Activated CD4-positive, alpha-beta memory T cell treated with anti-CD3 and anti-CD28 coated beads, Interleukin-2, amount 10 ng/mL, durations not matched to agents 7 days and 5 days (primary cell): ENCODE measurements around the gene IL31. TPM values are rescaled to one million over a fixed set of nuclear protein-coding genes. Genes with fewer than 3 reads are reported as not detected.

ENCODE experiments used
- CTCF ChIA-PET: fragments of 350-600 bp; sonication (Branson Sonifier 250); formaldehyde crosslinking; loops from one replicate; lab custom pipeline; 2021; ENCODE audit warnings: antibody characterized with exemption, inconsistent platforms; lab: Charles Lee
- POLR2A ChIA-PET: fragments of 350-600 bp; sonication (Branson Sonifier 250); formaldehyde crosslinking; loops from one replicate; lab custom pipeline; 2021; ENCODE audit warnings: antibody characterized with exemption; lab: Charles Lee
- DNase-seq: peaks from one replicate; pipeline ENCODE4 v3.0.0-alpha.2; 2020
- H3K27ac Mint-ChIP-seq: one replicate; pipeline ENCODE4 v1.8.0; 2021; ENCODE audit warnings: mild to moderate bottlenecking, mixed read lengths
- H3K27me3 Mint-ChIP-seq: one replicate; pipeline ENCODE4 v1.8.0; 2021; ENCODE audit warnings: mixed read lengths
- H3K36me3 Mint-ChIP-seq: one replicate; pipeline ENCODE4 v1.8.0; 2021; ENCODE audit warnings: low read depth, mixed read lengths
- H3K4me1 Mint-ChIP-seq: one replicate; pipeline ENCODE4 v1.8.0; 2021; ENCODE audit warnings: mixed read lengths
- H3K4me3 Mint-ChIP-seq: one replicate; pipeline ENCODE4 v1.8.0; 2021; ENCODE audit warnings: mild to moderate bottlenecking, mixed read lengths
- H3K9me3 Mint-ChIP-seq: one replicate; pipeline ENCODE4 v1.8.0; 2021; ENCODE audit warnings: mixed read lengths
- total RNA-seq, 2 experiments: library from RNA; stranded (reverse); gene quantifications; one replicate each; pipeline ENCODE4 v1.2.3, GENCODE V29; 2021

IL31 gene
- total RNA-seq, 2 experiments from 2014 or later: not detected

DNA sequence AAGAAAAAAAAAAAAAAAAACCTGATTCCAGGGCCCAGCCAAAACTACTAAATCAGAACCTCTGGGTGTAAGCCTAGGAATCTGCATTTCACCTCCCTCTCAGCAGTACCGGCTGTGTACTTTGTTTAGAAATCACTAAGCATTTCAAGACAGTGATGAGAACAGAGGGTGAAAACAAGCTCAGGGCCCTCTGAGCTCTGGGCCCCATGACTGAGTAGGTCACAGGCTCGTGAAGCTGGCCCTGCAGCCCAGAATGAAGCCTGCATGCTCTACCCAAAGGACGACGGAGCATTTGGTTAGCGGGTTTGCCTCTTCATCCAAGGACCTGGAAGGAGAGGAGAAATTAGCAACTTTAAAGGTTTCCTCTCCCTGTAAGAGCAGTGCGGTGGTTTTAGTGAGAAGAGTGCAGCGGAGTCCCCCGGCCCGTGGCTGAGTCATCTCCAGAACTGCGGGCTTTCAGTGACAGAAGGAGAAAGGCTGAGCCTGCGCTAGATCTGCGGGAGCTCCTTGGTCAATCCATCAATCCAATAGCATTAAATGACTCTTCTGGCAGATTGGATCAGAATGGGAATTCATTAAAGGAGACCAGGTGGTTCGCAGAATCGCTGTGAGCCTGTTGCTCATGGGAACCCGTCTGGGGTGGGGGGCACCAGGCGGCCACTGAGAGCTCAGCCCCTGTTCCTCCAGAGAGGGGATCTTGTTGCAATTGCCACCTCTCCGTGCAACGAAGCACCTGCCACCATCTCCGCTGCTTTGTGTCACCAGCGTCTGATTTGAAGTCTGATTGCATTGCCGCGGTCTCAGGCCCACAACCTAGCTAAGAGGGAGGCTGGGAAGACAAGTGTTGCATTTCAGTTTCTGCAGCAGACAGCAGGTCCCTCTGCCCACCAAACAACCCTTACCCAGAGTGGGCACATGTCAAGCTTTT, 7.3 kb downstream of the IL31 start:
- peak; percentile 75 for DNase-seq
- Mint-ChIP-seq H3K4me3 (no peak overlapping the region), H3K27ac (peak overlapping the region; percentile 24), H3K4me1 (peaks cover 24% of the 10 kb centered on the region), H3K36me3 (no peaks in the 10 kb centered on the region), H3K9me3 (no peaks in the 10 kb centered on the region), H3K27me3 (peaks cover 28% of the 10 kb centered on the region)
- ChIA-PET POLR2A (interaction anchor here (0.6 to 1.4 kb wide), 7 partner anchors 11 to 334 kb away, joined by 3 to 4 read pairs (median 3); partner anchors contain the start of genes LRRC43 and ZCCHC8), CTCF (interaction anchor here (0.7 to 1.5 kb wide), 3 partner anchors 35 to 871 kb away, joined by 3 to 4 read pairs (median 4); no protein-coding TSS in a partner anchor)

- POLR2A ChIA-PET: no interaction called here
- Mint-ChIP-seq H3K9me3 (no peaks in the 10 kb centered on the region), H3K4me1 (peaks cover 26% of the 10 kb centered on the region)
These were observed 11.0 kb downstream of the IL31 start for GRCh38 chr12:122162976-122163375.

GRCh38 chr12:122161682-122162081, 12.3 kb downstream of the IL31 start:
- CTCF ChIA-PET: no interaction called here
- Mint-ChIP-seq H3K27me3 (peaks cover 20% of the 10 kb centered on the region), H3K27ac (no peak overlapping the region), H3K4me1 (peaks cover 17% of the 10 kb centered on the region), H3K4me3 (no peak overlapping the region), H3K9me3 (no peaks in the 10 kb centered on the region), H3K36me3 (no peaks in the 10 kb centered on the region)
- DNase-seq: no peak
- POLR2A ChIA-PET: no interaction called here

More at GRCh38 chr12:122162976-122163375, 11.0 kb downstream of the IL31 start:
- Mint-ChIP-seq H3K36me3 (no peaks in the 10 kb centered on the region), H3K27me3 (peaks cover 29% of the 10 kb centered on the region), H3K27ac (no peak overlapping the region), H3K4me3 (no peak overlapping the region)
- no peak for DNase-seq
- CTCF ChIA-PET: interaction anchor here (1.0 kb wide), 1 partner anchor 29 kb away, joined by 3 read pairs; no protein-coding TSS in a partner anchor

- peaks cover 14% of the 10 kb centered on the region for H3K4me1 Mint-ChIP-seq
- H3K9me3 Mint-ChIP-seq: no peaks in the 10 kb centered on the region
- DNase-seq: no peak
- H3K36me3 Mint-ChIP-seq: no peaks in the 10 kb centered on the region
- H3K27me3 Mint-ChIP-seq: peaks cover 23% of the 10 kb centered on the region
- no peak overlapping the region for H3K4me3 Mint-ChIP-seq
- ChIA-PET POLR2A (no interaction called here), CTCF (no interaction called here)
- no peak overlapping the region for H3K27ac Mint-ChIP-seq
These were observed 13.3 kb downstream of the IL31 start for GRCh38 chr12:122160761-122161160.

DNA sequence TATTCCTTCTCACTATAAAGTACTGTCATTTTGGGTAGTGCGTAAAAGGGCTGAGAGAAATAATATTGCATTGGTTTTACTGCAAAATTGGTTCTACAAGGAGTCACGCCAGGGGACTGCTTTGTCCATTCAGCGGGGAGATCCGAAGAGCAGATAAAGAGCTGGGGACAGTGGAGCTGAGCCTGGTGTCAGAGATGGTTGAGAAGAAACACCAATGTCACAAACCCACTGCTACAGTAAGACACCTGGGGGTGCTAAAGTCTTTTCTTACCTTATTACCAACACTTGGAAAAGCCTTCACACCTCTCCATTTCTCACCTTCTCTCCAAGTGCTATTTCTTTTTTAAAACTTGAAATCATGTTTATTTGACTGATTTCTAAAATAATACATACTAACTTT, 14.1 kb downstream of the IL31 start:
- no peaks in the 10 kb centered on the region for H3K9me3 Mint-ChIP-seq
- no peaks in the 10 kb centered on the region for H3K36me3 Mint-ChIP-seq
- peaks cover 11% of the 10 kb centered on the region for H3K4me1 Mint-ChIP-seq
- CTCF ChIA-PET: no interaction called here
- DNase-seq: no peak
- H3K4me3 Mint-ChIP-seq: no peak overlapping the region
- peaks cover 24% of the 10 kb centered on the region for H3K27me3 Mint-ChIP-seq
- H3K27ac Mint-ChIP-seq: no peak overlapping the region
- POLR2A ChIA-PET: no interaction called here

GRCh38 chr12:122158700-122159285, 15.2 kb downstream of the IL31 start:
- no peaks in the 10 kb centered on the region for H3K9me3 Mint-ChIP-seq
- CTCF ChIA-PET: interaction anchor here (0.5 to 0.7 kb wide), 2 partner anchors 12 to 112 kb away, joined by 3 to 4 read pairs; no protein-coding TSS in a partner anchor
- H3K4me1 Mint-ChIP-seq: peaks cover 10% of the 10 kb centered on the region
- H3K27me3 Mint-ChIP-seq: peaks cover 24% of the 10 kb centered on the region
- no peak overlapping the region for H3K4me3 Mint-ChIP-seq
- H3K27ac Mint-ChIP-seq: no peak overlapping the region
- no peaks in the 10 kb centered on the region for H3K36me3 Mint-ChIP-seq
- no peak for DNase-seq
- POLR2A ChIA-PET: interaction anchor here (0.7 to 1.0 kb wide), 2 partner anchors 26 to 32 kb away, joined by 3 read pairs; no protein-coding TSS in a partner anchor

- POLR2A ChIA-PET: interaction anchor here (0.6 kb wide), 1 partner anchor 11 kb away, joined by 3 read pairs; no protein-coding TSS in a partner anchor
- Mint-ChIP-seq H3K4me3 (no peak overlapping the region), H3K36me3 (no peaks in the 10 kb centered on the region), H3K27me3 (peaks cover 32% of the 10 kb centered on the region), H3K9me3 (no peaks in the 10 kb centered on the region), H3K4me1 (no peaks in the 10 kb centered on the region), H3K27ac (no peak overlapping the region)
- DNase-seq: no peak
- CTCF ChIA-PET: interaction anchor here (0.7 kb wide), 1 partner anchor 154 kb away, joined by 3 read pairs; no protein-coding TSS in a partner anchor
These were observed 18.3 kb downstream of the IL31 start for GRCh38 chr12:122155705-122156104.

DNA sequence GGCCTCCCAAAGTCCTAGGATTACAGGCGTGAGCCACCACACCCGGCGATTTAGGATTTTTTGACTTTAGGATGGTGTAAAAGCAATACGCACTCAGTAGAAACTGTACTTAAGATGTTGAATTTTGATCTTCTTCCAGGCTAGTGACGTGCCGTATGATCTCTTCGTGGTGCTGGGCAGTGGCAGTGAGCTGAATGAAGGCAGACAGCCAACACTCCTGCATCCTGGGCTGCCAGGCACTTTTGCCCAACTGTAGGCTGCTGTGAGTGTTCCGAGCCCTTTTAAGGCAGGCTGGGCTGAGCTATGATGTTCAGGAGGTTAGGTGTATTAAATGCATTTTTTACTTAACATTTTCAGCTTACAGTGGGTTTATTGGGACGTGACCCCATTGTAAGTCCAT, 21.3 kb downstream of the IL31 start:
- CTCF ChIA-PET: interaction anchor here (0.5 to 1.6 kb wide), 3 partner anchors 22 to 252 kb away, joined by 3 to 6 read pairs (median 4); no protein-coding TSS in a partner anchor
- Mint-ChIP-seq H3K27ac (no peak overlapping the region), H3K36me3 (no peaks in the 10 kb centered on the region), H3K4me1 (no peaks in the 10 kb centered on the region), H3K27me3 (peaks cover 37% of the 10 kb centered on the region), H3K4me3 (no peak overlapping the region), H3K9me3 (no peaks in the 10 kb centered on the region)
- POLR2A ChIA-PET: no interaction called here
- no peak for DNase-seq

- no peak overlapping the region for H3K4me3 Mint-ChIP-seq
- H3K27ac Mint-ChIP-seq: no peak overlapping the region
- no peaks in the 10 kb centered on the region for H3K4me1 Mint-ChIP-seq
- no peak for DNase-seq
- ChIA-PET CTCF (interaction anchor here (1.2 kb wide), 1 partner anchor 20 kb away, joined by 3 read pairs; no protein-coding TSS in a partner anchor), POLR2A (no interaction called here)
- no peaks in the 10 kb centered on the region for H3K36me3 Mint-ChIP-seq
- no peaks in the 10 kb centered on the region for H3K9me3 Mint-ChIP-seq
- H3K27me3 Mint-ChIP-seq: peaks cover 30% of the 10 kb centered on the region
These were observed 23.8 kb downstream of the IL31 start for GRCh38 chr12:122150127-122150681.

GRCh38 chr12:122148657-122149056, 25.4 kb downstream of the IL31 start:
- Mint-ChIP-seq H3K4me3 (no peak overlapping the region), H3K27me3 (peaks cover 27% of the 10 kb centered on the region), H3K4me1 (no peaks in the 10 kb centered on the region), H3K36me3 (no peaks in the 10 kb centered on the region), H3K9me3 (no peaks in the 10 kb centered on the region), H3K27ac (no peak overlapping the region)
- no peak for DNase-seq
- ChIA-PET CTCF (no interaction called here), POLR2A (interaction anchor here (1.3 kb wide), 1 partner anchor 18 kb away, joined by 4 read pairs; no protein-coding TSS in a partner anchor)

DNA sequence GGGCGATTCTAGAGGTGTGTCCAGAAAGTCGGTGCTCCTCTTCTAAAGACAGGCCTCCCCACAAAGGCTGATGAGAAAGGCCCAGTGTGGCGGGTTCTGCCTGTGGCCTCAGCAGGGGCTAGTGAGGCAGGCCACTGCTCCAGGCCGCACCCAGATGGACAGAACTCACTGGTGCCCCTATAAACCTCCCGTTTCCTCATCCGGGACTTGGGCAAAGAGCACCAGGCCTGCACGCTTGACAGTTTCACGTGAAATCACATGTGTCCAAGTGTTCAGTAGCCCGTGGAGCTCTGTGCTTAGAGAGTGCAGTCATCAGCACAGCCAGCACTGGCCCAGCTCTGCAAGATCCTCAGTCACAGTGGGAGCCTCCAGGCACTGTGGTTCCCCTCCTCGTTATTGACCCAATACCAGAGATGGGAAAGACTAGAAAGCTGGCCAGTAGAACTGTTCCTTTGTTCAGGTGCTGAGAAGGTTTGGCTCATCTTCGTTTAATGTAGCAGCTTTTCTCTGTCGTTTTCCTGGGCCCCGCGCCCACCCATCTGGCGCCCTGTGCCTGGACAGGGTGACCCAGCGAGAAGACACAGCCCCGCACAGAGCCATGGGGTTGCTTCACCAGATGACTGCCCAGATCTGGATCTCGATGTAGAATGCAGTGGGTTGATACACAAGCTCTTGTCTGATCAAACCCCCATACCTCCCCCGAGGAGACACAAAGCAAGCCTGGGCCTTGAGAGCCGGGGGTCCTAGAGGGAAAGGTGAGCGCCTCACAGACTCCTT, 26.3 kb downstream of the IL31 start:
- CTCF ChIA-PET: no interaction called here
- Mint-ChIP-seq H3K36me3 (no peaks in the 10 kb centered on the region), H3K27ac (no peak overlapping the region), H3K27me3 (peaks cover 19% of the 10 kb centered on the region), H3K4me3 (no peak overlapping the region), H3K9me3 (no peaks in the 10 kb centered on the region), H3K4me1 (no peaks in the 10 kb centered on the region)
- POLR2A ChIA-PET: interaction anchor here (0.7 to 1.3 kb wide), 2 partner anchors 10 to 19 kb away, joined by 3 to 4 read pairs; no protein-coding TSS in a partner anchor
- DNase-seq: no peak
